Choroid plexus epithelial cell (primary cell): ENCODE measurements around the gene CXXC5.
A peak's percentile ranks its signal among the peaks of the same experiment; 100 is the strongest.

Experiments used
- DNase-seq: peaks from one replicate; pipeline ENCODE4 v3.0.0-alpha.2; 2010; ENCODE audit warnings: low read depth
- H3K4me3 ChIP-seq: 2 replicates; pipeline ENCODE4 v1.5.1; 2011; ENCODE audit warnings: low read depth, mild to moderate bottlenecking, control low read depth, low read length, moderate library complexity
- CTCF ChIP-seq: conservative IDR thresholded peaks from 2 replicates; pipeline ENCODE4 v1.5.1; 2011; ENCODE audit warnings: low read depth, mild to moderate bottlenecking, control low read depth, inconsistent platforms, low read length, moderate library complexity

The CXXC5 gene

DNA sequence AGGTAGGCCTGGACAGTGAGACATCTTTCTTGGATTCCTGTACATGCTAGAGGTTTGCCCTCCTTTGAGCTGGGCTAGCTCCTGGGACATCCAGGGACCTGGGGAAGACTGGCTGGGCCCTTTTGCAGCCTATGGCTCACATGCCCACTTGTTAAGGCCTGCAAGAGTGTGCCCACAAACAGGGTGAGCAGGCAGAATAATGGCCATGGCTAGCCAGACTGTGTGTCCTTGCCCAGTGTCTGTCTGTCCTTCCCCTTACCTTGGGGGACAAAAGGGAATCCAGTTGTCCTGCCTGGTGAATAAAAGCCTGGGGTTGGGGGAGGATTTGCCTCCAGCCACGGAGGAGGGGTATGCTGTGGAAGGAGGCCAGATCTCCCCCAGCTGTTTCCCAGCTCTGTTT, 13.0 kb upstream of the CXXC5 start:
- H3K4me3 ChIP-seq, result no peak overlapping the region
- no peak for TF ChIP-seq CTCF
- no peak for DNase-seq

DNA sequence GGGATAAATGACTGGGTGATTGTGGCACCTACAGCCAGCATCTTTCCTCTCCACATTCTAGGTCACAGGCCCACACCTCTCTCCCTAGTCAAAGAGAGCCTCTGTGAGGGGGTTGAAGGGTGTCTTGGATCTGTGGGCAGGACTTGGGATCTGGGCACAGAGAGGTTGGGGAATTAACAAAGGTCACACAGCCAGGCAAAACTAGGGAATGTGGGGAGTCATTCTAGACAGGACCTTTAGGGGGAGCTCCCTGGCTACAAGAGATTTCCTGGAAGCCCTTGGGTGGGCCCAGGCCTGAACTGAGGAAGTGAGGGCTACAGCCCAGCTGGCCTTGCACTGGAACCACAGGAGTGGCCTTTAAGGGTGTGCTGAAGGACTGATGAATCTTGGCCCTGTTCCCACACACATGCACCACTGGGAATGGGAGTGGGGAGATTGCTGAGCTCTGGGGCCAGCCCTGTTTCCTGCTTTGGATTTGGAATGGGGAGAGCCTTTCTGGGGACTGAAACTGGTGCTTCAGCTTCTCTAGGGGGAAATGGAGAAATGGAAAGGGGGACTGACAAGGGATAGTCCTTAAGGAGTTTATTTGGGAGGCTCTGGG, 12.4 kb upstream of the CXXC5 start:
- TF ChIP-seq CTCF, result peak; percentile 78
- DNase-seq, result peak; percentile 96
- H3K4me3 ChIP-seq, result no peak overlapping the region

- no peak for DNase-seq
- no peak for TF ChIP-seq CTCF
- no peak overlapping the region for H3K4me3 ChIP-seq
These were observed 11.8 kb upstream of the CXXC5 start for GRCh38 chr5:139636207-139636792.

GRCh38 chr5:139636975-139637408, 11.2 kb upstream of the CXXC5 start:
- peak overlapping the region; percentile 61 for H3K4me3 ChIP-seq

DNA sequence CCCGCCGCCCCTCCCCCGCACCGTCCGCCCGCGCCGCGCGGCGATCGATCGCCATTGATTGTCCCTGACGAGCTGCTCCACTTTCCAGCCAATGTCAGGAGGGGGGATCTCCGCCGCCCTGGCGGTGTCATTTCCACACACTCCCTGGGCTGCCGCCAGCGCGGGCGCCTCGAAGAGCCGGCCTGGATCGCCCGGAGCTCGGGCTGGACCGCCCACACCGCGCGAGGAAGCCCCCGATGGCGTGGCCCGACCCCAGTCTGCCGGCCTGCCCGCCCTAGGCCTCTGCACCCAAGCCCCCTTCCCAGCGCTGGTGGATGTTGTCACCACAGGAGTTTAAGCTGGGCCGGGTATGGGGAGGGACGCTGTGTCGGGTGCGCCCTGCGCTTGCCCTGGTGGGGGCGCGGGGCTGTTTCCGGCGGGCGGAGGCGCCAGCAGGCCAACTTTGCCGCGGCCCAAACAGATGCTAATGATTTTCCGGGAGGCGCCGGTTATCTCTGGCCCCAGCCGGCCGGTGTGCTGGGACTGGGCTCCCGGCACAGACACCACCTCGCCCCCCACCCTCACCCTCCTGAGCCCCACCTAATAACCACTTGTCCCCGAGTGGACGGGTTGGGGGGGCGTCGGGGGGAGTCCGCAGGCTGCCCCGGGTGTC, 10.6 kb upstream of the CXXC5 start:
- H3K4me3 ChIP-seq, result peak overlapping the region; percentile 61
- TF ChIP-seq CTCF, result peak; percentile 22
- peak; percentile 80 for DNase-seq

More at GRCh38 chr5:139636975-139637408, 11.2 kb upstream of the CXXC5 start:
- DNase-seq, result no peak
- TF ChIP-seq CTCF, result no peak

DNA sequence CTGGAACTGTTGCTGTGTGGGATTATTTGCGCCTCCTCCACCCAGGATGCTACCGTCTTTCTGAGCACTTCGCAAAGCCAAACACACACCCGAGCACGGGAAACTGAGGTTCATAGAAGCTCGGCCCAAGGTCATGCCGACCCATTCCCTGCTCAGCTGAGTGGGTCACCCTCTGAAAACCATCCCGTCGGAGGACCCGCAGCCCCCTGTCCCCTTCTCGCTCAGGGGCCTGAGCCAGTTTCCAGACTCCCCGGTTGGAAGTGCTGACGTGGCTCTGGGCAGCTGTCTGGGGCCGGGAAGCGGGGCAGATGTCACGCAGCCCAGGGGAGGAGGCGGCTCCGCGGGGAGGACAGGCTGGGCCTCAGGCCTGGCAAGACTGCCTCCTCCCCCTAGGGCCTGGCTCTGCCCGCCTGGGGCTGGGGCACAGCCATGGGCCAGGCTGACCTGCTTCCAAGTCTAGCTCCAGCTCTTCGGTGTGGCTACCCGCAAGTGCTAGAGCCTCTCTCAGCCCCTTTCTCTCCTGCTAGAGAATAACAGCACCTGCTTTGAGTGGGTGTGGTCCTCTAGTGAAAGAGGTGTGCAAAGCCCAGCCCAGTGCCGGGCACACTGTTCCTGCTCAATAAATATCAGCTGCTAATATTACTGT, 9.9 kb upstream of the CXXC5 start:
- no peak for TF ChIP-seq CTCF
- DNase-seq, result peak; percentile 64

More for the DNA sequence above, 9.9 kb upstream of the CXXC5 start:
- peak overlapping the region; percentile 61 for H3K4me3 ChIP-seq
